Tibial nerve (tissue), 3 donors: ENCODE measurements around the gene SHOX.

ENCODE experiments used
- CTCF ChIP-seq, 5 experiments: fragments of 200-600 bp in 3 of 5; fragments of 450-650 bp in 2 of 5; sonication (generic) in 3 of 5; IDR thresholded peaks; one replicate each; pipeline ENCODE4 v1.5.1; 2016 to 2019; ENCODE audit warnings: antibody characterized with exemption in 5 of 5, mild to moderate bottlenecking in 3 of 5, moderate library complexity in 2 of 5
- POLR2A ChIP-seq, 2 donors: fragments of 450-650 bp; IDR thresholded peaks; one replicate each; pipeline ENCODE4 v1.6.1; 2017; ENCODE audit warnings: antibody characterized with exemption in 2 of 2, mild to moderate bottlenecking in 2 of 2, moderate library complexity in 2 of 2

GRCh38 chrX:685120-686032 is 54.8 kb downstream of the SHOX start:
- no peak for TF ChIP-seq POLR2A (IDR thresholded peaks at IDR 0.05)
- no peak for TF ChIP-seq CTCF (IDR thresholded peaks at IDR 0.05)
